C4-2B (cell line): ENCODE measurements around the gene SEC11C.
A peak's percentile ranks its signal among the peaks of the same experiment; 100 is the strongest.
"Not testable (repeated sequence)": the region's sequence is repeated elsewhere in the genome, so short reads cannot be mapped to it uniquely, and the experiment has no call there.

Experiments used
- H3K27ac ChIP-seq: fragments of 450-650 bp; 2 replicates; pipeline ENCODE4 v1.5.1; 2017
- CTCF ChIP-seq: fragments of 450-650 bp; conservative IDR thresholded peaks from 2 replicates; pipeline ENCODE4 v1.5.1; 2017; ENCODE audit warnings: mild to moderate bottlenecking
- ZFX ChIP-seq: fragments of 450-650 bp; IDR thresholded peaks from 2 replicates; pipeline ENCODE4 v1.6.1; 2017

The SEC11C gene

GRCh38 chr18:59140302-59140885, 710 bp downstream of the SEC11C start:
- peak overlapping the region; percentile 72 for H3K27ac ChIP-seq

GRCh38 chr18:59141294-59142068, 1.8 kb downstream of the SEC11C start:
- TF ChIP-seq ZFX: no peak
- TF ChIP-seq CTCF: no peak
- no peak overlapping the region for H3K27ac ChIP-seq

More at GRCh38 chr18:59140302-59140885, 710 bp downstream of the SEC11C start:
- TF ChIP-seq ZFX (no peak; the same call in 1 of the 2 replicates), CTCF (no peak)

GRCh38 chr18:59142274-59142673, 2.6 kb downstream of the SEC11C start:
- no peak for TF ChIP-seq CTCF
- no peak overlapping the region for H3K27ac ChIP-seq

GRCh38 chr18:59142800-59143416, 3.2 kb downstream of the SEC11C start:
- H3K27ac ChIP-seq: not testable (repeated sequence)

GRCh38 chr18:59143441-59143840, 3.8 kb downstream of the SEC11C start:
- TF ChIP-seq ZFX (no peak), CTCF (no peak)
- no peak overlapping the region for H3K27ac ChIP-seq

- H3K27ac ChIP-seq: no peak overlapping the region
- TF ChIP-seq CTCF (no peak), ZFX (no peak)
Measured at GRCh38 chr18:59144483-59144882, 4.8 kb downstream of the SEC11C start.

GRCh38 chr18:59145055-59145454, 5.4 kb downstream of the SEC11C start:
- no peak for TF ChIP-seq CTCF
- TF ChIP-seq ZFX: no peak
- H3K27ac ChIP-seq: peak overlapping the region; percentile 62
